Right ventricle myocardium superior (tissue), 1 donor: Measurements from ENCODE around the gene SPAG16. TPM values are rescaled to one million over a fixed set of nuclear protein-coding genes. Genes with fewer than 3 reads are reported as not detected.
"Not testable (repeated sequence)": the region's sequence is repeated elsewhere in the genome, so short reads cannot be mapped to it uniquely, and the experiment has no call there.

ENCODE experiments used
- ATAC-seq: fragments of 200-7000 bp; cut with Tn5 transposase; one replicate; pipeline ENCODE4 v1.9.1; 2020; ENCODE audit warnings: mild to moderate bottlenecking; ENCODE audit not compliant: poor library complexity
- DNase-seq: peaks from one replicate; pipeline ENCODE4 v3.0.0-alpha.2; 2020
- intact Hi-C: fragments of 100-400 bp; cut with DNase I; formaldehyde crosslinking; loops from one replicate; pipeline ENCODE4 v1.11.2; 2022
- total RNA-seq: library from RNA; stranded (reverse); fragmentation: NEBNext Ultra II Directional; extraction: Animal tissue kit (Norgen Biotek cat#: 25700); gene quantifications from one replicate; pipeline ENCODE4 v1.2.1, GENCODE V29; 2021
- donor health status: DM: no; HTN: yes; CAD: no; lungs with severe emphysema.

The SPAG16 gene
- total RNA-seq, 1 donor from 2014 or later: 17.8 TPM

DNA sequence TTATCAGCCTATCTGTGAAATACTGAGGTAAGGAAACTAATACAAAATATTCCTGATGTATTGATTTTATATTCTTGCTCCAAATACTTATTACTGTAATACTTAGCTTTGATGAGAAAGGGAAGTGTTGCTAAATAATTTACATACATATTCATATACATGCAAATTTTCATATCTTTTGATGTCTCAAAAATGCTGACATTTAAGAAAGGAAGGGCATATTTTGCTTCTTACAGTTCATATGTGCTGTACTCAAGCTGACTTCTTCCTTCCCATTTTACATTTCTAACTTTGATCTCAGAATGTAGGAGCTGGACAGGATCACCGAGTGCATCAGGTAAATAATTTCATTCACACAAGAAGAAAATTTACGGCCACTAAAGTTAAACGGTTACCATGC lies 727.4 kb downstream of the SPAG16 start:
- intact Hi-C loops: no loop called here
- DNase-seq: no peak
- no peak for ATAC-seq

DNA sequence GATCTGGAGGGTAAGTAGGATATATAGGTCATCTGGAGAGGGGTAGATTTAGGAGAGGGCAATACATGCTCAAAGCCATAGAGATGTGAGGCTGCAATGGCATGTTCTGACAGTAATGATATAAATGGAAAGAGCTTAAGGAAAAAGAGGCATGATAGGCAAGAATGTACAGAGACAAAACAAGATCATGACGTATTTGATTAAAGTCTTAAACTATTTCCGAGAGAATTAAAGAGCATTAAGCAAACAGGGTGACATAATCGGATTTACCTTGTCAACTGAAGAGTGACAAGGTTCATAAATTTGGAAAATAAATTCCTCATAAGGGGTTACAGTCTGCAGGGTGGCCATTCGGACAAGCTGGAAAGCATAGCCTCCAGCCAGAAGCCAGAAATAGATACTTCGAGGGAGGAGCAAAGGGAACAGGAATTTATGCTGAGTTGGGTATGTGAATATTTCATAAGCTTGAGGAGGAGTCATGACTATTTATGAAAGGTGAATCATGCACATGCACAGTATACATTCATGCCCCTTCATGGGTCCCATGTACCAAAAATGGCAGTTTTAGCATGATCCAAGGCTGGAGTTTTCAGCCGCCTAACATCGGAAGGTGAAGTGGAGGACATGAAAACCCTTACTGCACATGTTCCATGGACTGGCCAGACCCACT lies 730.4 kb downstream of the SPAG16 start:
- intact Hi-C loops: no loop called here
- no peak for ATAC-seq
- DNase-seq: no peak

DNA sequence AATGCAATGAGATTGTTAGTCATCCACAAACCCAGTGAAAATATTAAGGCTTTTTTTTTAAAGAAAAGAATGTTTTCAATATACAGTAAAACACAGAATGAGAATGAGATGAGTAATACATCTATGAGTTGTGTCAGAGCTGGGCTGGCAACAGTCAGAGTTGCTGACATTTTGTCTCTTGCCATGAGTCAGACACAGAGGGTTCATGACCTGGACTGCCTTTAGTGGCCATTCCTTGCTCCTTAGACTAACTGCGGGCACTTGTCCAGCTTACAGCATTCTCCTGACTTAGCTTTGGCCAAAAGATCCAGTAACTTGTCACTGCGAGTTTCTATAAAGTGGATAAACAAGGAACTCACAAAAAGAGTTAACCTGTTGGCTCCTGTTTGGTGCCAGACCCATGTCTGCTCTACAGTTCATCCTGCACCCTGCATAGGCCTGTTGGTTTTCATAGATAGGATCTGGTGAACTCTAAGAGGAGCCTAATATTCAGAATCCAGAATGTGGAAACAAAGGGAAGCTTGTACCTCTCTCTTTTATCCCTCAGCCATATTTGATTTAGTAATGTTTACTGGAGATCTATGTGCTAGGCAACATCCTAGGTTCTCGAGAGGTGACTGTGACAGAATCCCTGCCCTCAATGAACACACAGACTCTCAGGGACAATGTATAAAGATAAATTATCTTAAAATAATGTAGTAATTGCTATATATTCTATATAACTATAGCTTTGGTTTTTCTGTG lies 735.1 kb downstream of the SPAG16 start:
- ATAC-seq: peak; percentile 64
- peak; percentile 42 for DNase-seq
- intact Hi-C loops: no loop called here

DNA sequence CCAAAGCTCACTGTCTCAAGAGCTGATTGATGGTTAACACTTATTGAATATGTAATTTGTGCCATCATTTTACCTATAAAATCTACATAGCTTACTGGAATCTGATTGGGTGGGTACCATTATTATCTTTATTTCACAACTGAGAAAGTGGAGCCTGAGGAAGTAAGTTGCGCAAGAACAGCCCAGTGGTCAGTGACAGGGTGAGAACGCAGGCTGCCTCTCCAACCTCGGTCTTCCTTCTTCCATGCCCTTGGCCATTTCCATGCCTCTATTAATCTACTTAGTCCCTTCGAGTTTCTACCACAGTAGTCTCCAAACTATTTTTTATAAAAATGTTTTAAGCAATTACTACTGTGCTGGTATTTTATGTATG lies 735.7 kb downstream of the SPAG16 start:
- DNase-seq (no peak), ATAC-seq (no peak)
- intact Hi-C loops: no loop called here

DNA sequence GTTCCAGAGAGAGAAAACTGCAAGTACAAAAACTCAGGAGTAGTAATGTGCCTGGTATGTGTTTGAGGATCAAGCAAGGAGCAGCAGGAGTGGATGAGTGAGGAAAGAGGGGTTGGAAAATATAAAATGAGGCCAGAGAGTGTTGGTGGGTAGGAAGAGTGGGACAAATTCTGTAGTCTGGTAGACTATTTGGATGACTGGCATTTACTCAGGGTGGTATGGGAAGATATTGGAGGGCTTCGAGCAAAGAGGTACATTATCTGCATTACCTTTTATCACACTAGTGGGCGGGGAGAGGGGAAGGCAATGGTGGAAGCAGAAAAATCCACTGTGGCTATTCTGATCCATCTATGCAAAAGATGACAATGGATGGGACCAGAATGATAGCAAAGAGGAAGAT lies 744.9 kb downstream of the SPAG16 start:
- ATAC-seq (no peak), DNase-seq (no peak)
- intact Hi-C loops: no loop called here

DNA sequence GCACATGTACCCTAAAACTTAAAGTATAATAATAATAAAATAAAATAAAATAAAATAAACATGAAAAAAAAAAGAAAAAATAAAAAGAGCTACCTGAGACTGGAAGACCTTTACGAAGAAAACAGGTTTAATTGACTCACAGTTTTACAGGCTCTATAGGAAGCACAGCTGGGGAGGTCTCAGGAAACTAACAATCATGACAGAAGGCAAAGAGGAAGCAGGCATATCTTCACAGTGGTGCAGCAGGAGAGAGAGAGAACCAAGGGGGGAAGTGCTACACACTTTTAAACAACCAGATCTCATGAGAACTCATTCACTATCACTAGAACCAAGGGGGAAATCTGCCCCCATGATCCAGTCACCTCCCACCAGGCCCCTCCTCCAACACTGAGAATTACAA lies 747.3 kb downstream of the SPAG16 start:
- intact Hi-C loops: no loop called here
- no peak for ATAC-seq

DNA sequence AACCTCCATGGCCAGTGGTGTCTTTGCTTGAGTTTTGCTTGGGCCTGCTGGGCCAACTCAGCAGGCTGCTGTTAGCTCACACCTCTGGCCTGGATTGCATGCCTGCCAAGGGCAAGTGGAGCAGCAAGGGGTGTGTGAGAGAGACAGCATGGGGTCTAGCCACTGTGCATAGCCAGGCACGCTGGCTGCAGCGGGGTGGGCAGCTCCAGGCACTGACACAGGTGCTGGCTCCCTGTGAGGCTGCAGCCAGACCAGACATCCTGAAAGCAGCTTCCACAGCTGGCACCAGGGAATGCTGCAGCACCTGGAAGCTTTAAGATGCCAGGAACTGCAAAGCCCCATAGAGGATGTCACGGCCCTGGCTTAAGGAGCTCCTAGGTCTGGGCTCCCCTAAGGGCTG lies 750.2 kb downstream of the SPAG16 start:
- DNase-seq (peak; percentile 20), ATAC-seq (no peak)
- intact Hi-C loops: no loop called here

More for the DNA sequence above, 747.3 kb downstream of the SPAG16 start:
- DNase-seq: no peak

DNA sequence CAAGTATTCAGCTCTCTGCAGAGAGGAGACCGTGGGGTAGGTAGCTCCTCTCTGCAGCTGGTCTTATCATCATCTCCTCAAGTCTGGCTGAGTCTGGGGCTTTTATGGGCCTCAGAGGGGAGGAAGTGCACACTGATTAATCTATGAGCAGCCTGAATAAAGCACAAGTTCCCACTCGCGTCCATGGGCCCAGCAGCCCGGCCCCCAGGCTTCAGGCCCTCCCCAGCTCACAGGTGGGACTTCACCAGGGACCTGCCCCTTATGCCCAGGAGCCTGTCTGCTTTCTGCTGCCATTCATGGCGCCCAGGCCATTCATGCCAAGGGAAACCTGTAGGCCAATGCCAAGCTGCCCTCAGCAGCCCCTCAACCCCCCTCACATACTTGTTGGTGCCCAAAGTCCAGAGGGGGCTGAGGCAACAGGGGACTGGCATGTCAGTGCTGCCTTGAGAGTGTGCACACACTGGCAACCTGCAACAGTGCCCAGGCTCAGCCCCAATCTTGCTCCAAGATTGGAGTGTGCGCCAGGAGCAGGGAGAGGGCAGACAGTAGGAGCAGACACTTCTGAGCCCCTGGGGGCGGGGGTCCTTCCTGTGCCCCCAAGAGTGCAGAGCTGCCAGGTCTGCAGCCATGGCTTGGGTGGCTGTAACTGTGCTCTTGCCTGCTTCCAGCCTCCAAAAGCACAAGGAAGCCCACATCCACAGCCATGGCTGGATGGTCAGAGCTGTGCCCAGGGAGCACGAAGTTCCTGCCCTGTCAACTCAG lies 751.0 kb downstream of the SPAG16 start:
- intact Hi-C loops: no loop called here
- ATAC-seq (no peak), DNase-seq (peak; percentile 27)

DNA sequence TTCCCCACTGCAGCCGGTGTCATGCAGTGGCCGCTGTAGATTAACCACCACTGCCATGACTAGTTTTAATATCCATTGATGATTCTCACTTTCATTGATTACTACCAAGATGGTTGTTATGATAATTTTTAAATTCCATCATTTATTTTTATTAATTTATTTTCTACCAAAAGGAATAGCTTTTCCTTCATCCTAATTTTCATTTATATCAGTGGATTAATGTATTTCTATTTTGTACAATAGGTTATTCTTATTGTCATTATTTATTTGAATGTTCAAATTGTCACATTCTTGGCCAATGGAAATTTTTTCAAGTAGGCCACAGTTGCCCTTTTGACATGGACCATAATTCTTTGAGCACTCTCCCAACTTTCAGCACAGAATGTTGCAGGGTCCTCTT lies 751.7 kb downstream of the SPAG16 start:
- no peak for ATAC-seq
- intact Hi-C loops: no loop called here
- DNase-seq: no peak

DNA sequence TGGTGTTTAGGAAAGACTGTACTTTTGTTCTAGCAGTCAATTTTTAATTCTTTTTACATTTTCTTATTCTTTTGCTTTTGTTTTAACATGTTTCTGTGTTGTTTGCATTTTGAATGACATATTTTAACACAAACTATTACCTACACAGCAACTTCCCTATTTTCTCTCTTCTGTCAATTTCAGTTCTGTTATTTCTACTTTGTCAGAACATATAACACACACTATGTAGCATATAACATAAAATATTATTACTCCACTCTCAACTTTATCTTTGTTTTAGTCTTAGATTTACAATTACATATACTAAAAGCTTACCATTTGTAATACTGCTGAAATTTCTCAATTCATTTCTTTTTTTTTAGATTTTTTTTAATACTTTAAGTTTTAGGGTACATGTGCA lies 753.9 kb downstream of the SPAG16 start:
- DNase-seq (no peak), ATAC-seq (no peak)
- intact Hi-C loops: no loop called here

DNA sequence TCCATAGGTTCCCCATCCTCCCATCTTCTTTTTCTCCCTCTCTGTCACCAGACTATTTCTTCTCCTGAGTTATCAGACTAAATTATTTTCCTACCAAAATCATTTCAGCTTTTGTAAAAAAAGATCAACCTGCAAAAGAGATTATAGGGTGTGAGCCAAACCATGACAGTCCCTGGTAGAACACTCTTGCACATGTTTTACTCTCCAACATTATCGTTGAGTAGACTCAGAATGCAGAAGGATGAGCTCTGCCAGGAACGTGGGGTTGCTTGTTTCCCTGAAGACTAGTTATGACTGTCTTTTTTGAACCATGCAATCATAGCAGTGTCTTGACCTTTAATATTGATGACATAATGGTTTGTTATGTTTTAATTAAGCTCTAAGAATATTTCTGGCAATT lies 766.5 kb downstream of the SPAG16 start:
- intact Hi-C loops: no loop called here
- DNase-seq: no peak
- no peak for ATAC-seq

DNA sequence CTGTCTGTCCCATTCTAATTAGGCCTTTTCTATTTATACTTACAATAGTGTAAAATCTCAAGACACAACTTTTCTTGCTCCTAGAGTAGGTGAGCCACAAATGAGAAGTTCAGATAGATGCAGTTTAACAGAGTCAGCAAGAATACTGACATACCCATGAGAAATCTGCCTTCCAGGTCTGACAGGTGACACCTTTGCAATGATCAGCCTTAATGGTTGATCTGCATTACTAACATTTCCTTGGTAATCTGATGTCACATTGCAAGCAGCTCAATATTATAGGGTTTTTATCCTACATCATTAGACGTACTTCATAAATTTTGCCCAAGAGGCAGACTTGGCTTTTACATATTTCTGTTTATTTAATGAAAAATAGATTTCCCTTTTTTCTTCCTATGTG lies 767.3 kb downstream of the SPAG16 start:
- DNase-seq: no peak
- no peak for ATAC-seq

DNA sequence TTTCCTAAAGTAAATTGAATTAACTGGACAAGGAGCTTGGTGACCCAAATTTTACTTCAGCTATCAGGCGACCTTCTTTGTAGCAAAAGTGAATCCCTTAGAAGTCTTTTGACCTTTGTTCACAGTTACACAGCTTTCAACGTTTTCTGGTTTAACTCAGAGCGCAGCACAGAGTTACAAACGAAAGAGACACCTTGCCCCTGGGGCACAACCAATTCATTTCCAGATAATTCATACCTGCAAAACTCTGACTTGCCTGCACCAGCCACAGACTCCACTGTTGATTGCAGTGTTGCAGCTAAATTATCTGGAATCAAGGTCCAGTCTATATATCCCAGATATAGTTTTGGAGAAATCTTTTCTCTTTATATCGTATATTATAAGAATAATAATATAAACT lies 768.0 kb downstream of the SPAG16 start:
- DNase-seq (no peak), ATAC-seq (no peak)
- intact Hi-C loops: no loop called here

More for the DNA sequence above, 767.3 kb downstream of the SPAG16 start:
- intact Hi-C loops: no loop called here

DNA sequence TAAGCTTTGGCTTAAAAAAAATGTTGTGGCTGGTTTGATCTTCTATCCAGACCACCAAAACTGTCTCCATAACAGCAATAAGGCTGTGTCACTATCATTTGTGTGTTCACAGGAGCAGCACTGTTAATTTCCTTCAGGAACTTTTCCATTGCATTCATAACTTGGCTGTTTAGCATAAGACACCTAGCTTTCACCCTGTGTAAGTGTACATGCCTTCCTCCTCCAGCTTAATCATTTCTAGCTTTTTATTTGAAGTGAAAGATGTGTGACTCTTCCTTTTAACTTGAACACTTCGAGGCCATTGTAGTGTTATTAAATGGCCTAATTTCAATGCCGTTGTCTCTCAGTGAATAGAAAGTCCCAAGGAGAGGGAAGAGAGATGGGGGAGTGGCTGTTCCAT lies 773.7 kb downstream of the SPAG16 start:
- DNase-seq: no peak
- intact Hi-C loops: no loop called here
- ATAC-seq: no peak

DNA sequence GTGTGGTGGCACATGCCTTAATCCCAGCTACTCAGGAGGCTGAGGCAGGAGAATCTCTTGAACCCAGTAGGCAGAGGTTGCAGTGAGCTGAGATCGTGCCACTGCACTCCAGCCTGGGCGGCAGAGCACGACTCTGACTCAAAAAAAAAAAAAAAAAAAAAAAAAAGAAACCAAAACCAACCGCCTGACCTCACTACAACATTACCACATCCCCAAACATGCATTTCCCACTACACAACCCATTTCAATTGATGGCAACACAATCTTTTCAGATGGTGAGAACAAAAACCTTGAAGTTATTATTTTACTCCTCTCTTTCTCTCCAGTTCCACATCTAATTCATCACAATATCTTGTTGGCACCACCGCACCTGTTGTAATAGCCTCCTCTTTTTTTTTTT lies 778.0 kb downstream of the SPAG16 start:
- ATAC-seq, intact Hi-C loops, DNase-seq: not testable (repeated sequence)

DNA sequence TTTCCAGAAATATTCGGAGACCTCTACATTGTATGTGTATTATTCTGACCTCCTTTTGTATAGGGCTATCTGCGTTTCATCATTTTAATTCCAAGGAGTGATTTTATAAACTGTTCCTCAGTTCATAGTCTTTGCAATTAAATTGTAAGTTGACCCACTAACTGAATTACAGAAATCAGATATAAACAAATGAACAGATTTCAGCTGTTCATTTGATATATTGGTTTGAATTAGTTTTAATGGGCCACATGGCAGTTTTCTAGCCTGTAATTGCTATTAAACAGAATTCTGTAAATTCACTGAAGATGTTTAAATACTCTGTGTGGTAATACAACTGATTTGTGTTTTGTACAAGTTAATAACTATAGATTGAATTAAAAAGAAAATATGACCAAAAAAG lies 780.2 kb downstream of the SPAG16 start:
- intact Hi-C loops: no loop called here
- no peak for ATAC-seq

DNA sequence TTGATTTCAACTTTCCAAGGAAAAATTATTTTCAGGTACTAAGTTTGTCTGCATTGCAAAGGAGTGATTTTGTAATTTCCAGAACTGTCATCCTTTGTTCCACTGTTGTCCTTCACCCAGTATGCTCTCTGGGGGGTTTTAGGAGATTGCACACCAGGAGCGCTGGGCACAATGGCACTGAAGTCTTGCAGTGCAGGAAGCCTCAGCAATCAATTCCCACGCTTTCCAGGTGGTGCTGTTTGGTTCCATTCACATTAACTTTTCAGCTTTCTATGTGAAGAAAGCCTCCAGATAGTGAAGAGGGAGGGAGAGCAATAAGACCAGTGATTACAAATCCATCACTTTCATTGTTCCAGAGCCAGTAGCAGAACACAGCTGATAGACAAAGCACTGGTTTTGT lies 782.6 kb downstream of the SPAG16 start:
- intact Hi-C loops: no loop called here
- ATAC-seq (no peak), DNase-seq (no peak)

More for the DNA sequence above, 780.2 kb downstream of the SPAG16 start:
- no peak for DNase-seq

DNA sequence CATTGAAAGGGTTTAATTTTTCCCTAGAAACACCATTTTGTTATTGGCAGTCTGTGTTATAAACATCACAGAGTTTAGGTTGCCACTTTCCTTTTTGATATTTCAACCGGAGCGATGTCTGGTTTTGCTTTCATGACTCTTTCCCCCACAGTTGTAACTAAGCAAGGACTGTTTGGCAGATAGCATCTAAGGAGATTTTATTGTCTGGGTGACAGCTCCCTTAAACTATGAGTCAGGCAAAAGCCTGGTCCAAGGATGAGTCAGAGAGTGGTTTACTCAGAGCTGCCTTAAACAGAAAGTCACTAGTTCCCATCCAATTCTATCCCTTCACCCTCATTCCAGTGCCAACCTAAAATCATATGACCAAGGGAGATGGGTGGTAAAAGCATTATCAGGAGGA lies 785.0 kb downstream of the SPAG16 start:
- intact Hi-C loops: no loop called here
- DNase-seq (no peak), ATAC-seq (no peak)

DNA sequence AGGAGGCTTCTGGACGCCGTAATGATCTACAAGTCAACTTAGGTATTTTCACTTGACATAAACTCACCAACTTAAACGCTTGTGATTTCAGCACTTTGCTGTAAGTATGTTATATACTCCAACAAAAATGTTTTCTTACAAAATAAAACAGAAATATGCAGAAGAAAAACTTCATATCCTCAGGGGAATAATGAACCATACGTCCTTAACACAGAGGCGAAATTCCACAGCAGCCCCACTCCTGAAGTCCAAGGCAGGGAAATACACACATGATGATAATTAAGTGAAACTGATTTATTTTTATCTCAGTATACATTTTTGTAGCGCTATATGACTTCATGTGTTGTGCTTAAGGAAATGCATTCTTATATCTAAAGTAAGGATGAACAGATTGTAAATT lies 791.2 kb downstream of the SPAG16 start:
- ATAC-seq: no peak
- DNase-seq: no peak
- intact Hi-C loops: no loop called here

DNA sequence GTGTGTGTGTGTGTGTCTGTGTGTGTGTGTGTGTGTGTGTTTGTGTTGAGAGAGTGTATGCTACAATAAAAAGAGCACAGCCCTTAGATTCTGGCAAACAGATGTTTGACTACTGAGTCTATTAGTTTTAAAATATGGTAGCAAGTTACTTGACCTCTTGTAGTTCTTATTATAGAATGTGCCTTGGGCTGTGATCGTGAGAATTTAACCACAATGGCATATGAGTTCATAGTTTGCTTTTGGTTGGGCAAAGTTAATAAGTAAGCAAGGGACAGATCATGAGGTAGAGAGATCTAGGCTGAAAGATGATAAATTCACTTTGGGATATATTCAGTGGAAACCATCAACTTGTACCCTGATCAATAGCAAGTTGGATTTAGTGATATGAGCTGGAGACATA lies 792.3 kb downstream of the SPAG16 start:
- intact Hi-C loops: no loop called here
- ATAC-seq (no peak), DNase-seq (no peak)
